Stomach (tissue), 9 donors: ENCODE data around the gene CLK1. TPM values are rescaled to one million over a fixed set of nuclear protein-coding genes. Genes with fewer than 3 reads are reported as not detected.

Experiments used
- DNase-seq, 2 donors: peaks; one replicate each; pipeline versions ENCODE4 v3.0.0 to v3.0.0-alpha.2; 2013 to 2019
- H3K27ac ChIP-seq, 5 donors: fragments of 200-600 bp in 4 of 5; sonication (generic) in 4 of 5; one replicate each; pipeline ENCODE4 v1.5.1; 2013 to 2019; ENCODE audit warnings: mild to moderate bottlenecking in 1 of 5, moderate library complexity in 1 of 5
- H3K27me3 ChIP-seq, 3 donors: fragments of 200-600 bp; sonication (generic); one replicate each; pipeline ENCODE4 v1.5.1; 2017 to 2019; ENCODE audit warnings: mixed run types in 1 of 3
- H3K36me3 ChIP-seq, 4 donors: fragments of 200-600 bp; sonication (generic); 1 replicate in 3 of 4; 2 replicates in 1 of 4; pipeline ENCODE4 v1.5.1; 2016 to 2019
- H3K4me1 ChIP-seq, 4 donors: fragments of 200-600 bp; sonication (generic); one replicate each; pipeline ENCODE4 v1.5.1; 2016 to 2019
- H3K4me3 ChIP-seq, 4 donors: fragments of 200-600 bp; sonication (generic) in 3 of 4; one replicate each; pipeline ENCODE4 v1.5.1; 2016 to 2019; ENCODE audit warnings: mild to moderate bottlenecking in 1 of 4
- H3K9me3 ChIP-seq, 4 donors: fragments of 200-600 bp; sonication (generic); one replicate each; pipeline ENCODE4 v1.5.1; 2016 to 2019
- CTCF ChIP-seq, 7 experiments: fragments of 450-650 bp in 4 of 7; fragments of 200-600 bp in 3 of 7; sonication (generic) in 3 of 7; IDR thresholded peaks; one replicate each; pipeline ENCODE4 v1.5.1; 2016 to 2019; ENCODE audit warnings: antibody characterized with exemption in 7 of 7, control low read depth in 2 of 7, mild to moderate bottlenecking in 1 of 7
- EP300 ChIP-seq: sonication (generic); formaldehyde crosslinking; IDR thresholded peaks from one replicate; pipeline ENCODE4 v1.6.1; 2017; ENCODE audit warnings: antibody characterized with exemption
- POLR2A ChIP-seq, 4 donors: fragments of 450-650 bp; IDR thresholded peaks; one replicate each; pipeline ENCODE4 v1.6.1; 2016; ENCODE audit warnings: antibody characterized with exemption in 4 of 4, control low read depth in 2 of 4, mild to moderate bottlenecking in 1 of 4, moderate library complexity in 1 of 4
- POLR2AphosphoS5 ChIP-seq, 3 donors: sonication (generic); formaldehyde crosslinking; IDR thresholded peaks; one replicate each; pipeline ENCODE4 v1.6.1; 2016; ENCODE audit warnings: antibody characterized with exemption in 3 of 3
- WGBS, 5 donors: extraction: QIAGEN DNeasy Blood & Tissue Kit in 3 of 5; methylation state at CpG; one replicate each; pipeline versions ENCODE4 v1.1.5 to v1.1.7; 2013 to 2018; 5-methylcytosine and 5-hydroxymethylcytosine counted together
- intact Hi-C: fragments of 100-400 bp; cut with DNase I; formaldehyde crosslinking; loops from one replicate; pipeline ENCODE4 v1.15.1; 2023; ENCODE audit warnings: low total_unique reads
- polyA plus RNA-seq, 3 donors: library from polyadenylated mRNA; stranded (reverse); fragments of 200-250 nt; gene quantifications; one replicate each; pipeline ENCODE4 v1.2.3, GENCODE V29; 2013
- total RNA-seq, 5 donors: library from RNA; depleted of rRNA; stranded (reverse); fragments of >200 nt; gene quantifications; one replicate each; pipeline versions ENCODE4 v1.1.0 to v1.2.3, GENCODE V29; 2014 to 2016
- donor health status: healthy with polysubstance abuse.
- donor health status: Bipolar disorder and iron deficiency.
- donor health status: healthy.

Gene CLK1
- total and polyA plus RNA-seq, 8 donors: 60.5 to 270 (median 148) TPM

GRCh38 chr2:200845194-200845593 is 19.3 kb downstream of the CLK1 start:
- 86 to 95% (median 90%) methylated on average over 4 to 5 of the region's 5 CpGs for WGBS, 5 donors
- TF ChIP-seq POLR2A (IDR thresholded peaks at IDR 0.05) (no peak), CTCF (IDR thresholded peaks at IDR 0.05) (no peak), EP300 (no peak), POLR2AphosphoS5 (IDR thresholded peaks at IDR 0.05) (no peak)
- Histone ChIP-seq H3K27ac (no peak overlapping the region), H3K27me3 (no peaks in the 10 kb centered on the region), H3K4me3 (no peak overlapping the region), H3K36me3 (peaks cover 0 to 2% (median under 1%) of the 10 kb centered on the region in 4 donors), H3K4me1 (no peaks in the 10 kb centered on the region), H3K9me3 (no peaks in the 10 kb centered on the region)
- intact Hi-C loops: no loop called here
- DNase-seq: no peak

GRCh38 chr2:200843993-200844948 is 20.2 kb downstream of the CLK1 start:
- Histone ChIP-seq H3K27ac (no peak overlapping the region), H3K4me3 (no peak overlapping the region), H3K36me3 (no peaks in the 10 kb centered on the region), H3K9me3 (no peaks in the 10 kb centered on the region), H3K4me1 (no peaks in the 10 kb centered on the region), H3K27me3 (no peaks in the 10 kb centered on the region)
- no peak for DNase-seq
- intact Hi-C loops: no loop called here
- WGBS, 5 donors: 90 to 94% (median 93%) methylated on average over 12 to 24 of the region's 24 CpGs
- TF ChIP-seq POLR2AphosphoS5 (IDR thresholded peaks at IDR 0.05) (no peak), POLR2A (IDR thresholded peaks at IDR 0.05) (no peak), CTCF (IDR thresholded peaks at IDR 0.05) (no peak), EP300 (no peak)

GRCh38 chr2:200839513-200839912 is 24.9 kb downstream of the CLK1 start:
- no peaks in the 10 kb centered on the region for H3K4me1 ChIP-seq
- H3K9me3 ChIP-seq: peaks cover 6 to 18% (median 13%) of the 10 kb centered on the region in 4 donors
- WGBS, 5 donors: 77 to 100% (median 94%) methylated on average over 2 to 3 of the region's 3 CpGs
- intact Hi-C loops: no loop called here
- DNase-seq: no peak
- no peak overlapping the region for H3K27ac ChIP-seq
- H3K36me3 ChIP-seq: no peaks in the 10 kb centered on the region
- H3K4me3 ChIP-seq: no peak overlapping the region
- no peaks in the 10 kb centered on the region for H3K27me3 ChIP-seq
- TF ChIP-seq POLR2AphosphoS5 (IDR thresholded peaks at IDR 0.05) (no peak), CTCF (IDR thresholded peaks at IDR 0.05) (no peak), EP300 (no peak), POLR2A (IDR thresholded peaks at IDR 0.05) (no peak)

- Histone ChIP-seq H3K27me3 (no peaks in the 10 kb centered on the region), H3K9me3 (peaks cover 6 to 18% (median 13%) of the 10 kb centered on the region in 4 donors), H3K27ac (no peak overlapping the region), H3K4me1 (no peaks in the 10 kb centered on the region), H3K36me3 (no peaks in the 10 kb centered on the region), H3K4me3 (no peak overlapping the region)
- TF ChIP-seq POLR2A (IDR thresholded peaks at IDR 0.05) (no peak), POLR2AphosphoS5 (IDR thresholded peaks at IDR 0.05) (no peak), EP300 (no peak), CTCF (IDR thresholded peaks at IDR 0.05) (no peak)
- intact Hi-C loops: no loop called here
- 84 to 94% (median 93%) methylated on average over 4 of the region's 4 CpGs for WGBS, 5 donors
- no peak for DNase-seq
Observed at GRCh38 chr2:200834701-200835100, 29.8 kb downstream of the CLK1 start.
